K562 (cell line): ENCODE data around the gene LAMTOR4. TPM values are rescaled to one million over a fixed set of nuclear protein-coding genes. Genes with fewer than 3 reads are reported as not detected.

Source experiments
- CEBPZ ChIP-seq: fragments of 150-350 bp; IDR thresholded peaks from 2 replicates; pipeline ENCODE4 v1.6.1; 2014; ENCODE audit warnings: low read depth, mild to moderate bottlenecking, low read length, borderline replicate concordance
- CREB1 ChIP-seq, 2 experiments: sonication (generic) in 1 of 2; formaldehyde crosslinking in 1 of 2; IDR thresholded peaks; 2 replicates each; pipeline versions ENCODE4 v1.6.1 to v1.8.0; 2012 to 2022; ENCODE audit warnings: inconsistent platforms in 1 of 2, mild to moderate bottlenecking in 1 of 2, missing genetic modification reagents in 1 of 2, moderate library complexity in 1 of 2
- CREM ChIP-seq: IDR thresholded peaks from 2 replicates; pipeline ENCODE4 v1.6.1; 2014; ENCODE audit warnings: antibody characterized with exemption, low read depth
- DIDO1 ChIP-seq: fragments of 450-650 bp; IDR thresholded peaks from 2 replicates; pipeline ENCODE4 v1.6.1; 2016; ENCODE audit warnings: low read depth, missing biosample characterization, missing genetic modification characterization
- DNMT1 ChIP-seq: fragments of 450-650 bp; IDR thresholded peaks from 2 replicates; pipeline ENCODE4 v1.6.1; 2016; ENCODE audit warnings: antibody characterized with exemption, mild to moderate bottlenecking
- EGR1 ChIP-seq: fragments of 450-650 bp; conservative IDR thresholded peaks from 2 replicates; pipeline ENCODE4 v1.6.1; 2017; ENCODE audit warnings: mild to moderate bottlenecking
- ELF2 ChIP-seq: fragments of 250-450 bp; sonication (Bioruptor Pico); IDR thresholded peaks from 2 replicates; pipeline ENCODE4 v1.5.0; 2021; ENCODE audit warnings: mild to moderate bottlenecking
- GATAD2B ChIP-seq: fragments of 450-650 bp; IDR thresholded peaks from 2 replicates; pipeline ENCODE4 v1.6.1; 2017; ENCODE audit warnings: mild to moderate bottlenecking, borderline replicate concordance
- HMGN3 ChIP-seq: IDR thresholded peaks from 2 replicates; pipeline ENCODE4 v1.6.1; 2011; ENCODE audit warnings: borderline replicate concordance, low read depth, mild to moderate bottlenecking, mixed read lengths, low read length; ENCODE audit not compliant: insufficient read length; ENCODE audit errors: extremely low read depth
- KLF1 ChIP-seq: fragments of 450-650 bp; IDR thresholded peaks from 2 replicates; pipeline ENCODE4 v1.6.1; 2016; ENCODE audit warnings: missing genetic modification characterization, missing compliant biosample characterization
- RCOR1 ChIP-seq, 2 experiments: IDR thresholded peaks; 2 replicates each; pipeline ENCODE4 v1.6.1; 2012; ENCODE audit warnings: low read depth in 2 of 2, low read length in 2 of 2, borderline replicate concordance in 1 of 2, improper control_type of control experiment in 1 of 2
- RFX5 ChIP-seq: IDR thresholded peaks from 2 replicates; pipeline ENCODE4 v1.6.1; 2011; ENCODE audit warnings: low read depth, mild to moderate bottlenecking, improper control_type of control experiment, low read length
- SRSF3 ChIP-seq: fragments of 200-400 bp; formaldehyde crosslinking; IDR thresholded peaks from 2 replicates; pipeline ENCODE4 v1.6.1; 2016; ENCODE audit warnings: mild to moderate bottlenecking, low read length, moderate library complexity; ENCODE audit not compliant: insufficient read depth
- YY1 ChIP-seq, 3 experiments: IDR thresholded peaks; 2 replicates each; pipeline ENCODE4 v1.6.1; 2011; ENCODE audit warnings: low read length in 2 of 3, mild to moderate bottlenecking in 2 of 3, moderate library complexity in 2 of 3, borderline replicate concordance in 1 of 3, control low read depth in 1 of 3, low read depth in 1 of 3; ENCODE audit not compliant: insufficient read depth in 3 of 3, insufficient replicate concordance in 2 of 3, control insufficient read depth in 1 of 3, insufficient read length in 1 of 3; ENCODE audit errors: extremely low read depth in 1 of 3
- ZBTB33 ChIP-seq: sonication (generic); formaldehyde crosslinking; IDR thresholded peaks from 2 replicates; pipeline ENCODE4 v1.8.1; 2023; ENCODE audit warnings: mild to moderate bottlenecking, missing genetic modification reagents
- ZHX1 ChIP-seq: fragments of 150-350 bp; conservative IDR thresholded peaks from 2 replicates; pipeline ENCODE4 v1.6.1; 2014; ENCODE audit warnings: low read length
- ZNF174 ChIP-seq: fragments of 250-450 bp; sonication (Bioruptor Pico); IDR thresholded peaks from 2 replicates; pipeline ENCODE4 v1.4.0; 2020; ENCODE audit warnings: mild to moderate bottlenecking
- ZNF232 ChIP-seq: sonication (generic); formaldehyde crosslinking; IDR thresholded peaks from 2 replicates; pipeline ENCODE4 v1.8.0; 2022; ENCODE audit warnings: mild to moderate bottlenecking, missing genetic modification reagents
- polyA plus RNA-seq, 8 experiments: library from polyadenylated mRNA; depleted of rRNA in 4 of 8; stranded (reverse) in 5 of 8; unstranded in 3 of 8; fragments of >200 nt; fragmentation: Nextera tagmentation in 2 of 8; fragmentation: Illumina TruSeq in 1 of 8; extraction: Ambion mirVana in 2 of 8; extraction: Trizol in 1 of 8; gene quantifications; 2 replicates each; pipeline versions ENCODE4 v1.2.1 to v1.2.3, GENCODE V29; 2011 to 2014; ENCODE audit warnings: inconsistent platforms in 1 of 8, missing spikeins in 1 of 8
- total RNA-seq, 7 experiments: library from RNA; depleted of rRNA in 6 of 7; stranded (reverse); fragments of >200 nt in 6 of 7; fragmentation: Illumina TruSeq in 2 of 7; extraction: Trizol in 2 of 7; gene quantifications; 2 replicates each; pipeline versions ENCODE4 v1.2.1 to v1.2.3, GENCODE V29; 2011 to 2021; ENCODE audit warnings: low replicate concordance in 1 of 7
- TF ChIP-seq, protein P1 (sequence below): fragments of 250-450 bp; sonication (Bioruptor Pico); IDR thresholded peaks from 2 replicates; pipeline ENCODE4 v1.8.0; 2022; ENCODE audit warnings: inconsistent platforms, mild to moderate bottlenecking, moderate library complexity, borderline replicate concordance

LAMTOR4 gene
- total and polyA plus RNA-seq, 9 of the 15 experiments (the other 6 are each of a cell fraction or from before 2014, with no cell fraction given), result 79.6 to 314 (median 195) TPM

DNA sequence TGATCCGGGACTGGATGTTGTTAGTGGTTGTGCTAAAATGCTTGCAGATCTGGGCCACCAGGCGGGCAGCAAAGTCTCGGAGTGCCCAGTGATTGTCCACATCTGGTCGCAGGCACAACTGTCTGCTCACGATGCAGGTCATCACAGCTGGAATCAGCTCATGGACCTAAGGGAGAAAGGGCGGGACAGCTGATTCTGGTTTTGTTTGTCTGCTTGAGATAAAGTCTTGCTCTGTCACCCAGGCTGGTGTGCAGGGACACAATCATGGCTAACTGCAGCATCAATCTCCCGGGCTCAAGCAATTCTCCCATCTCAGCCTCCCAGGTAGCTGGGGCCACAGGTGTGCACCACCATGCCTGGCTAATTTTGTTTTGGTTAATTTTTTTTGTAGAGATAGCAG, 37.6 kb upstream of the LAMTOR4 start (continued):
- no peak for TF ChIP-seq ZBTB33 (CRISPR knock-in tag)
- no peak for TF ChIP-seq EGR1
- no peak for TF ChIP-seq ZHX1
- no peak for TF ChIP-seq CREM
- TF ChIP-seq CEBPZ, result no peak
- TF ChIP-seq YY1 (IDR thresholded peaks at IDR 0.05; ENCODE audit: borderline replicate concordance in 1 of 3, control insufficient read depth in 1 of 3, extremely low read depth in 1 of 3, insufficient read depth in 3 of 3, insufficient read length in 1 of 3, insufficient replicate concordance in 2 of 3, low read depth in 1 of 3, low read length in 2 of 3), result no peak
- no peak for TF ChIP-seq ZNF174 (CRISPR knock-in tag)
- no peak for TF ChIP-seq ELF2
- no peak for TF ChIP-seq DNMT1
- no peak for TF ChIP-seq CREB1 (IDR thresholded peaks at IDR 0.05)
- no peak for TF ChIP-seq CREB1 (CRISPR knock-in tag; IDR thresholded peaks at IDR 0.05)
- TF ChIP-seq ZNF232, result no peak
- no peak for TF ChIP-seq SRSF3
- no peak for TF ChIP-seq RFX5
- no peak for TF ChIP-seq DIDO1 (tag)
- TF ChIP-seq HMGN3, result no peak
- TF ChIP-seq RCOR1 (IDR thresholded peaks at IDR 0.05; ENCODE audit: borderline replicate concordance in 1 of 2, low read depth in 2 of 2, low read length in 2 of 2), result peak in 1 of 2 experiments; percentile 52; a peak in 1 of 4 replicates
- no peak for TF ChIP-seq KLF1 (tag)
- TF ChIP-seq, protein P1, sequence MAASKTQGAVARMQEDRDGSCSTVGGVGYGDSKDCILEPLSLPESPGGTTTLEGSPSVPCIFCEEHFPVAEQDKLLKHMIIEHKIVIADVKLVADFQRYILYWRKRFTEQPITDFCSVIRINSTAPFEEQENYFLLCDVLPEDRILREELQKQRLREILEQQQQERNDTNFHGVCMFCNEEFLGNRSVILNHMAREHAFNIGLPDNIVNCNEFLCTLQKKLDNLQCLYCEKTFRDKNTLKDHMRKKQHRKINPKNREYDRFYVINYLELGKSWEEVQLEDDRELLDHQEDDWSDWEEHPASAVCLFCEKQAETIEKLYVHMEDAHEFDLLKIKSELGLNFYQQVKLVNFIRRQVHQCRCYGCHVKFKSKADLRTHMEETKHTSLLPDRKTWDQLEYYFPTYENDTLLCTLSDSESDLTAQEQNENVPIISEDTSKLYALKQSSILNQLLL (CRISPR knock-in tag), result no peak
- no peak for TF ChIP-seq GATAD2B
